HG03159 (cell line): ENCODE measurements around the gene GNAI3.

Experiments
- ATAC-seq: cut with Tn5 transposase; IDR thresholded peaks from one replicate; pipeline ENCODE4 v1.9.1; 2021; ENCODE audit warnings: mild to moderate bottlenecking, moderate library complexity; ENCODE audit not compliant: unreplicated experiment

The GNAI3 gene

DNA sequence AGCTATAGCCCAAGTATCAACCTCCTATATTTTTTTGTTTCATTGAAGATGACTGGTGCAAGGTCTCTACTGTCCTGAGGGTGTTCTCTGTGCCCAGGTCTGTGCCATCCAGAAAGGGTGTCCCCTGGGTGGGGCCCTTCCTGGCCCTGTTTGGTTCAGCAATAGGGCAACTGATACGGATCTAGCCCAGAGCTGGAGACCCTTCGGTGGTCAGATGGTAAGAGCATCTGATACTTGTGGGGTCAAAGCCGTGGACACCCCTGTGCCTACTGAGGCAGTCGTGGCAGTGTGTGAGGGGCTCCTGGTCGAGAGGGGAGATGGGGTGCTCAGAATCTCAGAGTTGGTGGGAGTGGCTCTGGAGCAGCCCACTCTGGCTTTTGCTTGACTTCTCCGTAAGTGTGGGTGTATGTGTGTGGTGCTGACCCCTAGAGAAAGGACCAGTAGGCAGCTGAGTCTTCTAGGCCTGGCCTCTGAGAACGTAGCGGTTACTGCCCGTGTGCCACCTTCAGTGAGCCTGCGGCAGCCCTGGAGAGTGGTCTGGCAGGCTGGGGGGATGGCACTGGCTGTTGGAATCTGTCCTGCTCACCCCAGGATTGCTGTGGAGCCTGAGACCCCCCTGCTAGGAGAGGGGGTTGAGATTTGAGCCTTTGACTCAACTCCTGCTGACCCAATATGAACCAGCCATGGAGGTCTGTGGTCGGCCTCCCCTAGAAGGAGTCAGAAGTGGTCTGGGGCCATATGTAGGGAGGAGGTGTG lies 73.9 kb downstream of the GNAI3 start:
- ATAC-seq, result no peak

DNA sequence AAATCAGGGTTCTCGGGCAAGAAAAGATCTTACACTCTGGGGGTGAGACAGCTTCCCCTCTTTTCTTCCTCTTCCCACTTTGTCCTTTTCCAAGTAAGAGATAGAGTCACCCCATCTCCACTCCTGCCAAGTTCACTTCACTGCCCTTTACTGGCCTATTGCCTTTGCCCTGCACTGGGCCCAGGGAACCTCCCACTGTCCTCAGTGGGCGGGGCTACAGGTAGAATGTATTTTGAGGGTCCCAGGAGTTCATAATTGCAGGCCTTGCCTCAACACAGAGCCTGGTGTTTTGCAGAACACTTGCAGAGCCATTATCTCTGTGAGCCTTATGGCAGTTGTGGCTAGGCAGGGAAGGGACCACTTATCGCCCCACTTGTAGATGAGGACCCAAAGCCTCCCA lies 74.5 kb downstream of the GNAI3 start:
- no peak for ATAC-seq

DNA sequence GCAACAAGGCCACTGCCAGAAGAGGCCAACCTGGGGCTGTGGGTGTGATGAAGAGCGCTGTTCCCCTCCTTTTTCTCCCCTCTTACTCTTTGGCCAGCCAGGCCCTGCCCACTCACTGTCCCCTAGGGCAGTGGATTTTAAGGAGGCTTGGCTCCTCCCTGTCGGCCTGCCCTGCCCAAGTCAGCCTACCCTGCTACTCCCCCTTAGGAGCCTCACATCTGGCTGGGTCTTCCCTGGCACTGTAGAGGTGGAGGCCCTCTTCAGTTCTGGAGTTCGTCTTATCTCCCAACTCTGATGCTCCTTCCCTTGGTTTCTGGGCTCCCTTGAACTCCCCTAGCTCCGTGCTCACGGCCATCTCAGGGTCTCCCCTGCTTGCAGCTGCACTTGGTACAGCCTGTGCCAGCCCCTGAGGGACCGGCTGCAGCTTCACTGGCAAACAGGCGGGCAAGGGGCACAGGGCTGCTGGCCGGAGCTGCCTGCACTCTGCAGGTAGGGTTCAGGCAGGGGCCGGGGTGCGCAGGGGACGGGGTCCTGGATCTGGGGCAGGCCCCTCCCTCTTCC lies 75.3 kb downstream of the GNAI3 start:
- ATAC-seq, result no peak

DNA sequence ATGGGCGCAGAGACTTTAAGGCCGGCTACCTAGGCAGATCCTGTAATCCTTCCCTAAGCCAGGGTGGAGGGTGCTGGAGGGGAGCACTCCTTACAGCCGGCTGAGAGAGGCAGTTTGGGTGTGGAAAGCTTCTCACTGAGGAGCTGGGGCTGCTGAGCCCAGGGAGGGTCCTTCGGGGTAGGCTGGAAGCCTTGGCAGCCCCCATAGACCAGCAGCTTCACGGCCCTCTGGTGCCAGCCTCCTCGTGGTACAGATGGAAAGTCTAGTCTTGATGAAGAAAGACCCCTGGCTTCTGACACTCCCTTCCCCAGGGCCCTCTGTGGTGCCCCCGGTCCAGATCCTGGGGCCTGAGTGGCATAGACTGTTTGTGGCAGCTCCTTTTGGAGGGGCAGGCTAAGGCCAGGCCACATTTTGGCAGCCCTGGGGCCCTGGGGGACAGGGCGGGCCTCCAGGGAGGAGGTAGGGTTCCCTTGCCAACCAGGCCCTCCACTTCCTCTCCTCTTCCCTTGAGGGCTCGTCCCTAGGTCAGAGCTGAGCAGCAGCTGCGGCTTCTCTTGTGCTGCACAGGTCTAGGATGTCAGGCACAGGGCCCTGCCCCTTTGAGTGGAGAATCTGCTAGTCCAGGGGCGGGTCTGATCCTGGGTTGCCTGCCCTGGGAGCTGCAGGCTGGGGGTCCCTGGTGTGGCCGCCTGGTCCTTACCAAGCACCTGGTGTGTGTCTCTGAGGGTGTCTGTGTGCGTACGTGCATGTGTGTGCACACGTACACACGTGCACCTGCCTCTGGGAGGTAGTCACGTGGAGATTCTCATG lies 76.0 kb downstream of the GNAI3 start:
- no peak for ATAC-seq

DNA sequence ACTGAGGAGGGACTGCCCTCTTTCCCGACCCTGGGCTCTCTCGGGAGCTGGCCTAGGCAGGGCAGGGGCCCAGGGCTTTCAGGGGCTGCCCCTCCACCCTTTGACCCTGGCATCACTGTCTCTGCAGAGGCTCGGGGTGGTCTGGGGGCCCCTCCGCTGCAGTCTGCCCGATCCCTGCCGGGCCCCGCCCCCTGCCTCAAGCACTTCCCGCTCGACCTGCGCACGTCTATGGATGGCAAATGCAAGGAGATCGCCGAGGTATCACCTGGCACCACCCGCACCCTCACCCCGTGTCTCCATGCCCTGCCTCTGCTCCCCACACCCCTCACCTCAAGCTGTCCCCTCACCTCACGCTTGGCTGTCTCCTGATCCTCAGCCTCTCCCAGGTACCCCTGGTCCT lies 76.8 kb downstream of the GNAI3 start:
- no peak for ATAC-seq

DNA sequence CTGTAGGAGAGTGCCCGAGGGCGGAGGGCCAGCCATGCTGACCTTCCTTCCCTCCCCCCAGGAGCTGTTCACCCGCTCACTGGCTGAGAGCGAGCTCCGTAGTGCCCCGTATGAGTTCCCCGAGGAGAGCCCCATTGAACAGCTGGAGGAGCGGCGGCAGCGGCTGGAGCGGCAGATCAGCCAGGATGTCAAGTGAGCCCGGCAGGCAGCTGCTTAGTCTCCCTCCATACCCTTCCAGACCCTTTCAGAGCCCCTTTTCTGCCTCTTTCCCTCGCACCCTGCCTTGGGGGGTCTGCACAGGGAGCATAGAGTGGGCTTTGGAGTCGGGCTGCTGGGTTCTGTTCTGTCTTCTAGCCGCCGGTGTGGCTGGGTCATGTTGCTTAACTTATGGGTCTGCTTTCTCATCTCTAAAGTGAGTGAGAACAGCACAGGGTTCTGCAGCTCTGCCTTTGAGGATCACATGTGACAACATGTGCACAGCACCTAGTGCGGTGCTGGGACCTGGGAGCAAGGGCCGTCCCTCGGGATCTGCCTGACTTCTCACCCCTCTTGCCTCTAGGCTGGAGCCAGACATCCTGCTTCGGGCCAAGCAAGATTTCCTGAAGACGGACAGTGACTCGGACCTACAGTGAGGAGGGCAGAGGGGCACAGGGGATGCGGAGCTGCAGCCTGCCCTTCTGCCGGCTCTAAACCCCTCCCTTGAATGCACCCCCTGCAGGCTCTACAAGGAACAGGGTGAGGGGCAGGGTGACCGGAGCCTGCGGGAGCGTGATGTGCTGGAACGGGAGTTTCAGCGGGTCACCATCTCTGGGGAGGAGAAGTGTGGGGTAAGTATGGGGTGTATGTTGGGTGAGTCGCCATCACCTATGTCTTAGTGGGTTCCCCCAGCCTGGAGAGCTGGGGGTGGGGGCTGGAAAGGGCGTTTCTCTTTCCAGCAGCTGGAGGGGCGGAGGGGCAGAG lies 77.5 kb downstream of the GNAI3 start:
- no peak for ATAC-seq

DNA sequence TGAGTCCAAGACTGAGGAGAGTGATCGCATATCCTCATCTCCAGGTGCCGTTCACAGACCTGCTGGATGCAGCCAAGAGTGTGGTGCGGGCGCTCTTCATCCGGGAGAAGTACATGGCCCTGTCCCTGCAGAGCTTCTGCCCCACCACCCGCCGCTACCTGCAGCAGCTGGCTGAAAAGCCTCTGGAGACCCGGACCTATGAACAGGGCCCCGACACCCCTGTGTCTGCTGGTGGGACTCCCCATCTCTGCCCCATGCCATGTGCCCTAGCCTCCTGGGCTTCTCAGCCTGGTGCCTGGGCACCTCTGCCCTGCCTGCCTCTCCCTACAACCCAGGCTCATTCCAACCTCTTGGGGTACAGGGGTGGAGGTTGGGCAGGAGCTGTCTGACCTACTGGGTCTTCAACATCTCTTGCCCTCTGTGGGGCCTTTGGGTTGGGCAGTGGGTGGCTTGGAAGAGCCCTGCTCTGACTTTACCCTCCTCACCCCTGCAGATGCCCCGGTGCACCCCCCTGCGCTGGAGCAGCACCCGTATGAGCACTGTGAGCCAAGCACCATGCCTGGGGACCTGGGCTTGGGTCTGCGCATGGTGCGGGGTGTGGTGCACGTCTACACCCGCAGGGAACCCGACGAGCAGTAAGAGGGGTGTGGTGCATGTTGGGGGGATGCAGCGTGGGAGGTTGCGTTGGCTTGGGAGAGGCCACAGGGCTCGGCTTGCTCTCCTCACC lies 78.4 kb downstream of the GNAI3 start:
- ATAC-seq, result no peak

DNA sequence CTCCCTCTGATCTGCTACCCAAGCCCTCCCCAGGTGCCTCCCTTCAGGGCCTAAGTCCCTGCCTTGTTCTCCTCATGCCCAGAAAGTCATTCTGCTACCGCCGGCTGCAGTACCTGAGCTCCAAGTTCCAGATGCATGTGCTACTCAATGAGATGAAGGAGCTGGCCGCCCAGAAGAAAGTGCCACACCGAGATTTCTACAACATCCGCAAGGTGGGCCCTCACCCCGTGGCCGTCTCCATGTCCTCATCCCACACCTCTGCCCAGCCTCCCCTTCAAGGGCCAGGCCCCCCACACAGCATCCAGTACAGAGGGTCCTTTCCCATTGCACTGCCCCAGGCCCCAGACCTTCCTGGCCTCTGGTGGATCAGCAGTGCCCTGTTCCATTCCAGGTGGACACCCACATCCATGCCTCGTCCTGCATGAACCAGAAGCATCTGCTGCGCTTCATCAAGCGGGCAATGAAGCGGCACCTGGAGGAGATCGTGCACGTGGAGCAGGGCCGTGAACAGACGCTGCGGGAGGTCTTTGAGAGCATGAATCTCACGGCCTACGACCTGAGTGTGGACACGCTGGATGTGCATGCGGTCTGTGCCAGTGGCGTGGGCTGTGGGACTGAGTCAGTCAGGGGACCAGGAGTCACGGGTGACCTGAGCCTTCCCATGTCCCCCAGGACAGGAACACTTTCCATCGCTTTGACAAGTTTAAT lies 79.4 kb downstream of the GNAI3 start:
- ATAC-seq, result no peak

DNA sequence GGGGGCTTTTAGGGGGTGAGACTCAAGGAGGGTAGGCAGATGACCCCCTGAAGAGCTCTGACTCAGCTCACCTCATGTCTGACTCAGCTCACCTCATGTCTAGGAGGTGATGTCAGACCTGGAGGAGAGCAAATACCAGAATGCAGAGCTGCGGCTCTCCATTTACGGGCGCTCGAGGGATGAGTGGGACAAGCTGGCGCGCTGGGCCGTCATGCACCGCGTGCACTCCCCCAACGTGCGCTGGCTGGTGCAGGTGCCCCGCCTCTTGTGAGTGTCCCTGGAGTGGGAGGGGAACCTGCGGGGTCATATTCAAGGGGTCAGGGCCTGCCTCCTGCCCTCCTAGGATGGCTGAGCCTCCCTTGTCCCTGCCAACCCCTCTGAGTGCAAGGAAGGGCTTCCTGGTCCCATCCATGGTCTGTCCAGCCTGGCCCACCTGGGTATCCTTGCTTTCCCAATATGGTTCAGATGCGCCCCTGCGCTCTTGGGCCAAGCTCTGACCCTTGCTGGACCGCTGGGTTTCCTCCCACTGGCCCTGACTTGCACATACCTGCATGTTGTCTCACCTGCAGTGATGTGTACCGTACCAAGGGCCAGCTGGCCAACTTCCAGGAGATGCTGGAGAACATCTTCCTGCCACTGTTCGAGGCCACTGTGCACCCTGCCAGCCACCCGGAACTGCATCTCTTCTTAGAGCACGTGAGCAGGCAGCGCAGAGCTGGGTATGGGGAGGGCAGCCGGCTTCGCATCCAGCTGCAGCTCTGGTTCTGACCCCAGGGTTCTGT lies 80.3 kb downstream of the GNAI3 start:
- no peak for ATAC-seq

DNA sequence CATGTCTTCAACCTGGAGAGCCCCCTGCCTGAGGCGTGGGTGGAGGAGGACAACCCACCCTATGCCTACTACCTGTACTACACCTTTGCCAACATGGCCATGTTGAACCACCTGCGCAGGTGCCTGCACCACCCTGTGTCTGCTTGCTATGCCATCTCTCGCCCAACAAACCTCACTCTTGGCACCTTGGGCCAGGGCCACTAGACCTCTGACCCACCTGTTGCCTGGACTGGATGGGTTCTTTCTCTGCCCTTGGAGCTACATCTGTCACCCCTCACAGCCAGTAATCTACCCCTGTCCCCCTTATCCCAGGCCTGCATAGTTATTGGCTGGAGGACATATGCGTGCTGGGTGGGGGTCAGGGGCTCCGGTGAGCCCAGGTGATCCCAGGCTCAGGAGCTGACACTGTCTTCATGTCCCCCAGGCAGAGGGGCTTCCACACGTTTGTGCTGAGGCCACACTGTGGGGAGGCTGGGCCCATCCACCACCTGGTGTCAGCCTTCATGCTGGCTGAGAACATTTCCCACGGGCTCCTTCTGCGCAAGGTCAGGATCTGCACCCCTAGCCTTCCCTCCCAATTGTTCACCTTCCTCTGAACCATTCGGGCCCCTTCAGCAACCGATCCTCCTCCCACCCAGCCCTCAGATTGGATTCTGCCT lies 81.1 kb downstream of the GNAI3 start:
- ATAC-seq, result no peak

DNA sequence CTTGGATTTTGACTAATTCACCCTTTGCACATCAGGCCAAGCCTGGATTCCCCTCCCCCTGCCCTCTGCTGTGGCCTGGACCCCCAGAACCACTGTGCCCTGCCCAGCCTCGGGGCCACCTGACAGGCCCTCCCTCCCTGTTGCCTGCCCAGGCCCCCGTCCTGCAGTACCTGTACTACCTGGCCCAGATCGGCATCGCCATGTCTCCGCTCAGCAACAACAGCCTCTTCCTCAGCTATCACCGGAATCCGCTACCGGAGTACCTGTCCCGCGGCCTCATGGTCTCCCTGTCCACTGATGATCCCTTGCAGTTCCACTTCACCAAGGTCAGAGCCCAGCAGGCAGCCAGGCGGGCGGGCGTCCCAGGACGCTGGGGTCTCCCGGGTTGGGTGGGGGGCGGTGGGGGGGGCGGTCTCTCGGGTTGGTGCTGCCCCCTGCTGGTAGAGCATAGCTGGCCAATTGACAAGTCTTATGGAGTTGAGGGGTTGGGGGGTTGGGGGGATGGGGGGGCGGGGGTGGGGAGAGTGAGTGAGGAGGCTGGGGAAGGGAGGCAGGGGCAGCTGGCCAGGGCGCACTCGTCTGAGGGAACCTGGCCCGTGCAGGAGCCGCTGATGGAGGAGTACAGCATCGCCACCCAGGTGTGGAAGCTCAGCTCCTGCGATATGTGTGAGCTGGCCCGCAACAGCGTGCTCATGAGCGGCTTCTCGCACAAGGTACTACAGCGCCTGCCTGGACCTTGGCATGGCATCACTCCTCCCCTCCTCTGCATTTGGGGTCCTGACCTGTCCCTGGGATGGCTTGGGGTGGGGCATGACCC lies 81.9 kb downstream of the GNAI3 start:
- no peak for ATAC-seq

DNA sequence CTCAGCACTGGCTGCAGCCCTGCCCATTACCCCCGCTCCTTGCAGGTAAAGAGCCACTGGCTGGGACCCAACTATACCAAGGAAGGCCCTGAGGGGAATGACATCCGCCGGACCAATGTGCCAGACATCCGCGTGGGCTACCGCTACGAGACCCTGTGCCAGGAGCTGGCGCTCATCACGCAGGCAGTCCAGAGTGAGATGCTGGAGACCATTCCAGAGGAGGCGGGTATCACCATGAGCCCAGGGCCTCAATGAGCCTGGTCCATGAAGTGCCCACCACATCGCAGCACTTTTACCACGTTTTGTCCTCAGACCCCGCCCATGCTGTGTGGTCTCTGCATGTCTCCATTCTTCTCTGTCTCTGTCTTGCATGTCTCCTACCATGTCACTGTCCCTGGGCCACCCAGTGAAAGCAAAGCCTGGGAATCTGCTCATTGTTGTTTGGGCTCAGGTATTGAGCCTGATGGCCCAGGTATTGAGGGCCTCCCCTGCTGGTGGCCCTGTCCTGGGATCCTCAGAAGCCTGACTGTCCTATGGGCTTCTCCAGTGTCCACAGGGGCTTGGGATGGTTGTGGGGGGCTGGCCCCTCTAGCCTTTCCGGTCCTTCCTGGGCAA lies 82.6 kb downstream of the GNAI3 start:
- ATAC-seq, result no peak

DNA sequence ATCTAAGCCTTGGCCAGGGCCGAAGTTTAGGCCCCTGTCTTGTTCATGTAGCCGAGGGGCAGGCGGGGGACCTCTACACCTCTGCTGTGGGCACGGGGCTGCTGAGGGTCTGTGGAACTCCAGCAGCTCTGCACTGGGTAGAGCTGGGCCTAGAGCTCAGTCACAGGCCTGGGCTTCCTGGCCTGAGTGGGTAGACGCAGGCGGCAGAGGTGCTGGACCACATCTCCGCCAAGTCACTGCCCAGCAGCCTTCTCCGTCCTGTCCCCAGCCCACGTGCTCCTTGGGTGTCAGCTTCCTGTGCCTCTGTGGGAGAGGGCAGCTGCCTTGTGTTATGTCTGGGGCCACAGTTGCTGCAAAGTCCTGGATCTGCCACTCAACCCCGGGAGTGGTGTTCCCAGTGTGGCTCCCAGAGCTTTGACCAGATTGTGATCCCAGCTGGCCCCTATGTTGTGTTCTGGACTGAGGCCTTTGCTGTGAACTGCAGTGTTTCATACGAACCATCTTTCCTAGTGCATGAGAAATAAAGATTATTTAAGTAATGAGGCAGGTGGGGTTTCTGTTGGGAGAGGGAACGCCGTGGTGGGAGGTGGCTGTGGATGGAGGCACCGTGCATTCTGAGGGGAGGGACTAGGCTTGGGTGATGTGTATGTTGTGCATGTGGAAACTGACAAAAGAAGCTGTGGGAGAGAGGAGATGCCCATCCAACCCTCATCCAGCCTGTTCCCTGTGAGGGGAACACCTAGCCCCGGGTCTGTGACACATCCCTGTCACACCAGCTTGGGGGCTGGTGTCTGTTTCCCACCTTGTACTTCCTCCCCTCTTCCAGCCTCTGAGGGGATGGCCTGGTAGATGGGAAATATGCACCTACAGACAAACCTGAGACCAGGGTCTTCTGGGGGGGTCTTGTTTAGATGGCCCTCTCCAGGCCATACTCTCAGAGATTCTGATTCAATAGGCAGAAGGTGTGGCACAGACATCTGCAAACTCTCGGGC lies 83.4 kb downstream of the GNAI3 start:
- no peak for ATAC-seq

DNA sequence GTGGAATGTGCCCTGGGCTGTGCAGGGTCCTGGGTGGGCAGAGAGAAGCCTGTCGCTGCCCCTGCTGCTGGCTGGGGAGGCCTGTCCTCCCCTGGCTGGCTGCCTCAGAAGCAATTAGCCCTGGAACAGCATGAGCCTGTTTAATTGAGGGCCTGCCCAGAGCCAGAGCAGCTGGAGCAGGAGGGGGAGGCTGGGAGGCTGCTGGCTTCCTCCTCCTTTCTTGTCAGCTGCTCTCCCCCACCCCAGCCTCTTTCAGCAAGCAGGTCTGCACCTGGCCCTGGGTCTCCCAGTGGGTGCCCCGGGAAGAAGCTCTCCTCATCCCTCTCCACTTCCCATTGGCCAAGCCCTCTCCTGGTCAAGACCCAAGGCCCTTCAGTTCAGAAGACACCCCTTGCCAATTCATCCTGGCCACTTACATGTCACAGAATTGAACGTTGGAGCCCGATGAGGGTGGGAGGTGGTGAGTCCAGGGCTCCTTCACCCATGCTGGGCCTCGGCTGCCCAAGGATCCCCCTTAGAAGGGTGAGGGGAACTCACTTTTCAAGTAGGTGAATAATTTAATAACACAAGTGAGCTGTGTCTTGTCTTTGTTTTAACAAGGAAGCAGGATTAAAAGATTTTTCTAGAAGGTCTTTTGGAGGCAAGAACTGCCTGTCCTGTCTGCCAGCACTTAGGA lies 84.4 kb downstream of the GNAI3 start:
- ATAC-seq, result no peak

DNA sequence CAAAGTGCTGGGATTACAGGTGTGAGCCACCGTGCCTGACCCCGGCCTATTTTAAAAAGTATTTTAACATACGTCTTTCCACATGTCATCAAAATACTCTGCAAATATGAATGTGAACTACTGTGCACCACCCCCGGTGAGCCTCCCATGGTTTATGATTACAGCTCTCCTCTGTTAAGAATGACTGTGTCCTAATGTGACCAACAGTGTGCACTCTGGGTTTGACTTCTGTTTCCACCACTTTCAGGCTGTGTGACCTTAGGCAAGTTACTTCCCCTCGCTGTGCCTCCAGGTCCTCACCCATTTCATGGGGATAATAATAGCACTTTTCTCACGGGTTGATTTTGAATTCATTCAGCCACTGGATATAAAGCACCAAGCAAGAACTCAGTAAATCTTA lies 85.9 kb downstream of the GNAI3 start:
- no peak for ATAC-seq
